Cardiac septum (tissue), 1 donor: ENCODE results near the gene SPAG16. TPM values are rescaled to one million over a fixed set of nuclear protein-coding genes. Genes with fewer than 3 reads are reported as not detected.

Experiments used
- DNase-seq: peaks from one replicate; pipeline ENCODE4 v3.0.0-alpha.2; 2020; ENCODE audit warnings: low spot score
- intact Hi-C: fragments of 100-400 bp; cut with DNase I; formaldehyde crosslinking; loops from one replicate; pipeline ENCODE4 v1.14.0; 2022
- total RNA-seq: library from RNA; stranded (reverse); fragmentation: NEBNext Ultra II Directional; extraction: Animal tissue kit (Norgen Biotek cat#: 25700); gene quantifications from one replicate; pipeline ENCODE4 v1.2.1, GENCODE V29; 2021
- donor health status: DM: no; HTN: no; CAD: no.

SPAG16 gene
- total RNA-seq, 1 donor from 2014 or later = 22.8 TPM

GRCh38 chr2:214377286-214377624 is 1093.0 kb downstream of the SPAG16 start:
- DNase-seq = no peak
- intact Hi-C loops = no loop called here

GRCh38 chr2:214378455-214379103 is 1094.3 kb downstream of the SPAG16 start:
- DNase-seq = no peak

GRCh38 chr2:214379227-214379626 is 1095.0 kb downstream of the SPAG16 start:
- intact Hi-C loops = no loop called here
- no peak for DNase-seq

More at GRCh38 chr2:214378455-214379103, 1094.3 kb downstream of the SPAG16 start:
- intact Hi-C loops = no loop called here

- intact Hi-C loops = no loop called here
- DNase-seq = no peak
Observed at GRCh38 chr2:214380681-214381080, 1096.4 kb downstream of the SPAG16 start.

- intact Hi-C loops = no loop called here
- no peak for DNase-seq
Observed at GRCh38 chr2:214382229-214382628, 1098.0 kb downstream of the SPAG16 start.

GRCh38 chr2:214386720-214387119 is 1102.5 kb downstream of the SPAG16 start:
- intact Hi-C loops = no loop called here
- DNase-seq = no peak

GRCh38 chr2:214389334-214389733 is 1105.1 kb downstream of the SPAG16 start:
- intact Hi-C loops = no loop called here
- no peak for DNase-seq

- DNase-seq = no peak
- intact Hi-C loops = no loop called here
Observed at GRCh38 chr2:214393796-214394195, 1109.5 kb downstream of the SPAG16 start.

GRCh38 chr2:214395040-214395439 is 1110.8 kb downstream of the SPAG16 start:
- DNase-seq = no peak
- intact Hi-C loops = no loop called here

GRCh38 chr2:214401580-214401979 is 1117.3 kb downstream of the SPAG16 start:
- intact Hi-C loops = no loop called here
- no peak for DNase-seq

- DNase-seq = no peak
- intact Hi-C loops = no loop called here
Observed at GRCh38 chr2:214410128-214410775, 1126.0 kb downstream of the SPAG16 start.

GRCh38 chr2:214410918-214411554 is 1126.8 kb downstream of the SPAG16 start, which contains the start of gene VWC2L:
Gene VWC2L (plus strand): TSS chr2:214411054. CDS start chr2:214414194, 3,140 bp downstream.
- intact Hi-C loops = no loop called here

GRCh38 chr2:214412679-214413078 is 1128.4 kb downstream of the SPAG16 start:
- DNase-seq = no peak
- intact Hi-C loops = no loop called here

More at GRCh38 chr2:214410918-214411554, 1126.8 kb downstream of the SPAG16 start, which contains the start of gene VWC2L:
- no peak for DNase-seq

GRCh38 chr2:214436470-214436869 is 1152.2 kb downstream of the SPAG16 start:
- intact Hi-C loops = no loop called here
- no peak for DNase-seq

GRCh38 chr2:214450118-214450894 is 1166.0 kb downstream of the SPAG16 start:
- intact Hi-C loops = no loop called here

GRCh38 chr2:214451516-214452275 is 1167.4 kb downstream of the SPAG16 start:
- DNase-seq = no peak
- intact Hi-C loops = no loop called here

More at GRCh38 chr2:214450118-214450894, 1166.0 kb downstream of the SPAG16 start:
- no peak for DNase-seq
